Measurements from ENCODE around the gene OR5F1. TPM values are rescaled to one million over a fixed set of nuclear protein-coding genes. Genes with fewer than 3 reads are reported as not detected.

Gene OR5F1
- total RNA-seq: not detected

DNA sequence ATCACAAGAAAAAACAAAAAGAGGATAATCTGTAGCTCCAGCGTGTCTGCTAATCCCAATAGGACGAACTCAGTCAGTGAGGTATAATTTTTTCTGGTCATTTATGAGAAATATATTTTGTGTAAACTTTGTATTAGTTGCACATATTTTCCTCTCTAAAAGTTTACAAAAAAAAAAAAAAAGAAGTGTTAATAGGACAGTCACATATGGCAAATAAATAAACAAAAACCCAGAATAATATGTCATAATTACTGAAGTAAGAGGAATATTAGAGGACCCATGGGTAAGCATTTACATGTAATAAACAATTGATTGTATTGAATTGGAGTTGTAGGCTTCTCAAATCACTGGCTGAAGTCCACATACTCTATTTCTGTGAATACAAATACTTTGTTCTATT lies at the start of gene OR5F1:
Gene OR5F1, minus strand, starts transcription at position 101 of the 400 bp plus-strand sequence. Its CDS starts 0 bp downstream, at position 101.
- Mint-ChIP-seq H3K27me3 (no peaks in the 10 kb centered on the region), H3K9me3 (ENCODE audit: low read depth) (peaks cover 17% of the 10 kb centered on the region), H3K4me1 (no peaks in the 10 kb centered on the region), H3K27ac (no peak within 1 kb of the TSS), H3K4me3 (no peak within 1 kb of the TSS), H3K36me3 (ENCODE audit: low read depth) (no peaks in the 10 kb centered on the region)
- no peak for ATAC-seq
- intact Hi-C loops (cut with DNase I, micrococcal nuclease): no loop called here
- DNase-seq: no peak
- POLR2A ChIA-PET: no interaction called here
- CTCF ChIA-PET: no interaction called here

DNA sequence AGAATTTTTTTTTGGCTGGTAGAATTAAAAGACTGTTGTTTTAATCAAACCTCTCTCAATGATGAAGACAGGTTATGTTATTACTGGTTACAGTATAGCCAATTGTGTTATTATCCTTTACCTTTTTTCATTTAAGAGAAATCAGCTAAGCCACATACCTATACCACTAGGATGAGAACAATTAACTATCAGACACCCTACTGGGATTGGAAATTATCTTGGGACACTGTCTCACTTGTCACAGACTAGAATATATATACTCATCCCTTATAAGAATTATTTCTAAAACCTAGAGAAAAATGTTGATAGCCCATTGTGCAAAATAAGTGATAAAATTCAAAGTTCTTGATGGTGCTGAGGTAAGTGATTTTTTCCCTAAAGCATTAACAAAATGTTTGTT lies 32.9 kb upstream of the OR5F1 start, which contains the start of gene OR5AS1:
Gene OR5AS1, plus strand, starts transcription at position 301 of the 400 bp plus-strand sequence. CDS start 2,765 bp downstream, outside the sequence.
- DNase-seq (no peak), ATAC-seq (no peak)
- CTCF ChIA-PET: no interaction called here
- Mint-ChIP-seq H3K36me3 (ENCODE audit: low read depth) (no peaks in the 10 kb centered on the region), H3K27me3 (no peaks in the 10 kb centered on the region), H3K4me1 (no peaks in the 10 kb centered on the region), H3K9me3 (ENCODE audit: low read depth) (peaks cover 9% of the 10 kb centered on the region), H3K27ac (no peak within 1 kb of the TSS), H3K4me3 (no peak within 1 kb of the TSS)
- intact Hi-C loops (cut with DNase I, micrococcal nuclease): no loop called here
- POLR2A ChIA-PET: no interaction called here

DNA sequence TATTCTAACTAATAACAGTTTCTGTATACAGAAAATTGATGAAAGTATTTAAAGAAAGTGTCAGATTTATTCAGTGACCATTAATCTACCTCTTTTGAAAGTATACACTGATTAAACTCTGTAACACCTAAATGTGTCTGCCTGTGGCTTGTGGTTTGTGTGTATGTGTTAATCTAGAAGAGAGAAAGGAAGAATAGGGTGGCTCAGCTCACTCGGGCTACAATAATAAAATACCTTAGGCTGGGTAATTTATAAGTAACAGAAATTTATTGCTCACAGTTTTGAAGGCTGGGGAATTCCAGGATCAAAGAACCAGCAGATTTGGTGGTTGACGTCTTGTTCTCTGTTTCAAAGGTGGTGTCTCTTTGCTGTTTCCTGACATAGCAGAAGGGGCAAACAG lies 19.4 kb upstream of the OR5F1 start:
- Mint-ChIP-seq H3K36me3 (ENCODE audit: low read depth) (no peaks in the 10 kb centered on the region), H3K4me3 (no peak overlapping the region), H3K27ac (no peak overlapping the region), H3K4me1 (no peaks in the 10 kb centered on the region), H3K27me3 (no peaks in the 10 kb centered on the region), H3K9me3 (ENCODE audit: low read depth) (peaks cover 20% of the 10 kb centered on the region)
- ChIA-PET POLR2A (no interaction called here), CTCF (no interaction called here)
- DNase-seq (no peak), ATAC-seq (no peak)
- intact Hi-C loops (cut with DNase I, micrococcal nuclease): no loop called here

DNA sequence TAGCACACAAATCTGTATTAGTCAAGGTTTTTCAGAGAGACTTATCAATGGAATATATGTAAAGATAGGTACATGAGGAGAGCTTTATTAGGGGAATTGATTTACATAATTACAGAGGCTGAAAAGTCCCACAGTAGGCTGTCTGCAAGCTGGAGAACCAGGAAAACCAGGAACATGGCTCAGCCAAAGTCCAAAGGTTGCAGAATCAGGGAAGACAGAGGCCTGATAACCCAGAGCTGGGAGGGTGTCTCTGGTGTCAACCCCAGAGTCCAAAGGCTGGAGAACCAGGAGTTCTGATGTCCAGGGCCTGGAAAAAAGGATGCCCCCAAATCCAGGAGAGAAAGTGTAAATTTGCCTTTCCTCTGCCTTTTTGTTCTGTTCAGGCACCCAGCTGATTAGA lies 16.3 kb upstream of the OR5F1 start:
- Mint-ChIP-seq H3K27ac (no peak overlapping the region), H3K27me3 (no peaks in the 10 kb centered on the region), H3K9me3 (ENCODE audit: low read depth) (peaks cover 24% of the 10 kb centered on the region), H3K36me3 (ENCODE audit: low read depth) (no peaks in the 10 kb centered on the region), H3K4me3 (no peak overlapping the region), H3K4me1 (no peaks in the 10 kb centered on the region)
- intact Hi-C loops (cut with DNase I, micrococcal nuclease): no loop called here
- ChIA-PET POLR2A (no interaction called here), CTCF (no interaction called here)
- DNase-seq (no peak), ATAC-seq (no peak)

DNA sequence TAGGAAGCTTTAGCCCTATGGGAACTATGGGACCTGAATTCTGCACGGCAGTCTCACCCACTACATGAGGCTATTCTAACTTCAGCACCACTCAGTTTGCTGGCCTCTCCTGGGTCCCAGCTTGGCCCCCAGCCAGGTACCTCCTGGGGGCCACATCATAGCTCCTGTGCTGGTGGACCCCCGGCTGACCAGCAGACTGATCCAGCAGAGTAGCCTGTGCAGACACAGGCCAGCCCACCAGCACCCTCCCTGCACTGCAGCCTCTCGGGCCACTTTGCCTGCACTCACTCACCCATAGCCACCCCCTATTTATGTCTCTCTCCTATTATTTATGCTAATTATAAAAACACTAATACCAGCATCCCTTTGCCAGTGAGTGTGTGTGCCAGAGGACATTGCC lies 23.5 kb downstream of the OR5F1 start:
- no peaks in the 10 kb centered on the region for H3K36me3 Mint-ChIP-seq (ENCODE audit: low read depth)

DNA sequence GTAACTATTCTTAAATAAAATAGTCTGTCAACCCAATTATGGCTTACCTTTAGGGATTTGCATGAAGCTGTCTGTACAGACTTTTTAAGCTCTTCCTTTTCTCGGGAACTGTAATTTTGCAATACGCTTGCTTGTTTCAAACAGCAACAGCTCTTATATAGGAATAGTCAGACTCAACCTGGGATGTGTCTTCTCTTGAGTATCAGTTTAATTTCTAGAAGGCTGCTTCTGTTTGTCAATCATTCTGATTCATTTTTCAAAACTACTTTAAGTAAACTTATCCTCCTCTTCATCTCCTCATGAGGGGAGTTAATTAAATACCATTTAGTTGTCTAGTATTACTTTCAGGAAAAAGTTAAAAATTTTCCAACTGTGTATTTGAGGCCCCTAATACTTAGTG lies 24.6 kb downstream of the OR5F1 start, which contains the start of gene OR10AG1:
Gene OR10AG1, minus strand, starts transcription at position 101 of the 400 bp plus-strand sequence. Its CDS starts 38 bp downstream, at position 63.
- Mint-ChIP-seq H3K4me3 (no peak within 1 kb of the TSS), H3K27ac (no peak within 1 kb of the TSS), H3K4me1 (no peaks in the 10 kb centered on the region), H3K27me3 (no peaks in the 10 kb centered on the region), H3K9me3 (ENCODE audit: low read depth) (peaks cover 12% of the 10 kb centered on the region), H3K36me3 (ENCODE audit: low read depth) (no peaks in the 10 kb centered on the region)
- ATAC-seq: no peak
- intact Hi-C loops (cut with DNase I, micrococcal nuclease): no loop called here
- ChIA-PET CTCF (no interaction called here), POLR2A (no interaction called here)
- DNase-seq: no peak

More for the DNA sequence above, 23.5 kb downstream of the OR5F1 start:
- intact Hi-C loops (cut with DNase I, micrococcal nuclease): no loop called here
- H3K9me3 Mint-ChIP-seq (ENCODE audit: low read depth): peaks cover 12% of the 10 kb centered on the region
- no peak overlapping the region for H3K27ac Mint-ChIP-seq
- H3K27me3 Mint-ChIP-seq: no peaks in the 10 kb centered on the region
- no peaks in the 10 kb centered on the region for H3K4me1 Mint-ChIP-seq
- no peak for ATAC-seq
- ChIA-PET POLR2A (no interaction called here), CTCF (no interaction called here)
- no peak overlapping the region for H3K4me3 Mint-ChIP-seq
- no peak for DNase-seq

DNA sequence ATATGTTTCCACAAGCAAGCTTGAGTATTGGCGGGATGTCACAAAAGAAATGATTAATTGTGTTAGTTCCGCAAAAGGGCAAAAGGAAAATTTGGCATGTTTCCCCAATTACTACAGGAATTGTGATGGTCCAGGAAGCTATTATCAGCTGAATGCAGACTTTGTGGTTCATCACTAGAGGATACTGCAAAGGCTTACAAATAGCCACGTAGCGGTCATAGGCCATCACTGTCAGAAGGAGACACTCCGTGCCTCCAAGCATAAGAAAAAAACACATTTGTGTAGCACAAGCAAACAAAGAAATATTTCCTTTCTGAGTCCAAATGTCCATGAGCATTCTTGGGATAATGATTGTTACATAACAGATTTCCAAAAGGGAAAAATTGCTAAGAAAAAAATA lies 26.5 kb downstream of the OR5F1 start:
- intact Hi-C loops (cut with DNase I, micrococcal nuclease): no loop called here
- H3K9me3 Mint-ChIP-seq (ENCODE audit: low read depth): peaks cover 12% of the 10 kb centered on the region
- no peaks in the 10 kb centered on the region for H3K36me3 Mint-ChIP-seq (ENCODE audit: low read depth)
- DNase-seq (no peak), ATAC-seq (no peak)
- ChIA-PET CTCF (no interaction called here), POLR2A (no interaction called here)
- no peak overlapping the region for H3K27ac Mint-ChIP-seq
- no peaks in the 10 kb centered on the region for H3K4me1 Mint-ChIP-seq
- H3K27me3 Mint-ChIP-seq: no peaks in the 10 kb centered on the region
- no peak overlapping the region for H3K4me3 Mint-ChIP-seq

DNA sequence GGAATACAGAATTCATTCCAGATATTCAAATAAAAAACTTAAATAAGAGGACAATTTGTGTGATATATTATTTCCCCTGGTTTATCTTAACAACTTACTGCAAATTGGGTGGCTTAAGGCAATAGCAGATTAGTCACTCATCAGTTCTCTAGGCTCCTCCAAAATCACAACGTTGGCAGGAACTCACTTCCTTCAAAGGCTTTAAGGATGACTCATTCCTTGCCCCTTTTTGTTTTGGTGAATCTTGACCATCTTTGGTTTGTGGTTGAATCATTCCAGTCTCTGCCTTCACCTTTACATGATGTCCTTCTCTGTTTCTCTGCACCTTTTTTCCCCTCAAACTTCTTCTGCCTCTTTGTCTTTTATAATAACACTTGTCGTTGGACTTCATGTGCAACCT lies 28.0 kb downstream of the OR5F1 start:
- Mint-ChIP-seq H3K4me3 (no peak overlapping the region), H3K27ac (no peak overlapping the region), H3K4me1 (no peaks in the 10 kb centered on the region), H3K27me3 (no peaks in the 10 kb centered on the region), H3K9me3 (ENCODE audit: low read depth) (peaks cover 7% of the 10 kb centered on the region), H3K36me3 (ENCODE audit: low read depth) (no peaks in the 10 kb centered on the region)
- DNase-seq: no peak
- ATAC-seq: no peak
- CTCF ChIA-PET: no interaction called here
- intact Hi-C loops (cut with DNase I, micrococcal nuclease): no loop called here
- POLR2A ChIA-PET: no interaction called here

DNA sequence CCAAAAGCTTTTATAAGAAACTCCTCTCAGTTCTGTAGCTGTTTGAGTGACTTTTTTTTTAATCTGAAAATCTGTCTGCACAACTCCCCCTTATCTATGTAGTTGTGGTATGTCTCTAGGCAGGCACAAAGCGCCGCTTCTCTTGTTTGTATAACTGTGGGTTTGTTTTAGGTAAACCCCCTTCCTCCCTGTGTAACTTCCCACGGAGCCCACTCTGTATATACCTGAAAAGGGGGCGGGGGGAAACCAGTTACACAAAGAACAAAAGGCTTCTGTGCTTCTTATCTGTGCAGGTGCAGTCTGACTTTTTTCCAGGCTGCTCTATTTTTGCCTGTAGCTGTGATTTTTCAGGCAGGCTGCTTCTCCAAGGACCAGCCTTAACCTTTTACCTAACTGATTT lies 37.9 kb downstream of the OR5F1 start:
- no peaks in the 10 kb centered on the region for H3K27me3 Mint-ChIP-seq
- ATAC-seq: no peak
- ChIA-PET CTCF (no interaction called here), POLR2A (no interaction called here)
- intact Hi-C loops (cut with DNase I, micrococcal nuclease): no loop called here
- peaks cover 2% of the 10 kb centered on the region for H3K9me3 Mint-ChIP-seq (ENCODE audit: low read depth)
- no peak overlapping the region for H3K4me3 Mint-ChIP-seq
- H3K27ac Mint-ChIP-seq: no peak overlapping the region
- no peaks in the 10 kb centered on the region for H3K36me3 Mint-ChIP-seq (ENCODE audit: low read depth)
- no peak for DNase-seq
- H3K4me1 Mint-ChIP-seq: no peaks in the 10 kb centered on the region

DNA sequence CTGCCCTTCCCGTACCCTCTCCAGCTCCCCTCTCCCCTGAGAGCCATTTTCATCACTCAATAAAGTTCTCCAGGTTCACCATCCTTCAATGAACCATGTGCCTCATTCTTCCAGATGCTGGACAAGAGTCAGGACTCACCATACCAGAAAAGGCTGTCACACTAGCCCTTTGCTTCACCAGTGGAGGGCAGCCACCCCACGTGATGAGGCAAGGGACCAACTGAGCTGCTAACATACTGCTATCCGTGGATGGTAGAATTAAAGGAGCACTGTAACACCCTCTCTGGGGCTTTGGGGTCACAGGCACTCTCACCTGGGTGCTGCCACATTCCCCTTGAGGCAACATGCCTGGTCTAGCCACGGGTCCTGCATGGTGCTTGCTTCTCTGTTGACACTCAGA lies 45.1 kb downstream of the OR5F1 start:
- Mint-ChIP-seq H3K27ac (no peak overlapping the region), H3K27me3 (no peaks in the 10 kb centered on the region), H3K4me1 (no peaks in the 10 kb centered on the region), H3K4me3 (no peak overlapping the region), H3K36me3 (ENCODE audit: low read depth) (no peaks in the 10 kb centered on the region), H3K9me3 (ENCODE audit: low read depth) (peaks cover 5% of the 10 kb centered on the region)
- no peak for DNase-seq
- ChIA-PET CTCF (no interaction called here), POLR2A (no interaction called here)
- intact Hi-C loops (cut with DNase I, micrococcal nuclease): loop anchor here in 1 of 2 experiments (5.0 kb wide), 1 partner anchor 47 kb away; no protein-coding TSS in a partner anchor
- ATAC-seq: no peak

Other genes starting within 250 kb of the OR5F1 start
- not detected for gene OR5D13, start 221.2 kb downstream of the OR5F1 start, total RNA-seq
- gene OR5D14, start 199.1 kb downstream of the OR5F1 start, total RNA-seq: not detected
- gene OR5L1, start 183.3 kb downstream of the OR5F1 start, total RNA-seq: not detected
- not detected for gene OR5D18, start 175.0 kb downstream of the OR5F1 start, total RNA-seq
- gene OR5L2, start 167.4 kb downstream of the OR5F1 start, total RNA-seq: not detected
- gene OR5D16, start 155.9 kb downstream of the OR5F1 start, total RNA-seq: not detected
- gene TRIM51, start 111.3 kb downstream of the OR5F1 start, total RNA-seq: not detected
- gene OR5W2, start 80.0 kb downstream of the OR5F1 start, total RNA-seq: not detected
- not detected for gene OR5I1, start 58.2 kb downstream of the OR5F1 start, total RNA-seq
- gene OR10AG1, start 24.7 kb downstream of the OR5F1 start, total RNA-seq: not detected
- gene OR5AS1, start 33.0 kb upstream of the OR5F1 start, total RNA-seq: not detected
- not detected for gene OR8I2, start 98.7 kb upstream of the OR5F1 start, total RNA-seq
- gene OR8H2, start 109.1 kb upstream of the OR5F1 start, total RNA-seq: not detected
- gene OR8H3, start 127.7 kb upstream of the OR5F1 start, total RNA-seq: not detected
- not detected for gene OR8J3, start 145.6 kb upstream of the OR5F1 start, total RNA-seq
- not detected for gene OR8K5, start 165.7 kb upstream of the OR5F1 start, total RNA-seq
- not detected for gene OR5J2, start 182.0 kb upstream of the OR5F1 start, total RNA-seq
- gene OR5T2, start 239.6 kb upstream of the OR5F1 start, total RNA-seq: not detected